AG09309 (cell line): ENCODE data around the gene TAF4B.
"Not testable (repeated sequence)": the region's sequence is repeated elsewhere in the genome, so short reads cannot be mapped to it uniquely, and the experiment has no call there.

Experiments
- DNase-seq: peaks from one replicate; pipeline ENCODE4 v3.0.0-alpha.2; 2010; ENCODE audit warnings: low read depth
- H3K4me3 ChIP-seq: 2 replicates; pipeline ENCODE4 v1.5.1; 2011; ENCODE audit warnings: mild to moderate bottlenecking, low read depth, low read length, moderate library complexity; ENCODE audit not compliant: control insufficient read depth
- TF ChIP-seq, protein P1 (sequence below): IDR thresholded peaks from 2 replicates; pipeline ENCODE4 v1.5.1; 2011; ENCODE audit warnings: mild to moderate bottlenecking, low read depth, low read length, inconsistent platforms; ENCODE audit not compliant: insufficient read depth, control insufficient read depth; ENCODE audit errors: missing control alignments

Gene TAF4B

DNA sequence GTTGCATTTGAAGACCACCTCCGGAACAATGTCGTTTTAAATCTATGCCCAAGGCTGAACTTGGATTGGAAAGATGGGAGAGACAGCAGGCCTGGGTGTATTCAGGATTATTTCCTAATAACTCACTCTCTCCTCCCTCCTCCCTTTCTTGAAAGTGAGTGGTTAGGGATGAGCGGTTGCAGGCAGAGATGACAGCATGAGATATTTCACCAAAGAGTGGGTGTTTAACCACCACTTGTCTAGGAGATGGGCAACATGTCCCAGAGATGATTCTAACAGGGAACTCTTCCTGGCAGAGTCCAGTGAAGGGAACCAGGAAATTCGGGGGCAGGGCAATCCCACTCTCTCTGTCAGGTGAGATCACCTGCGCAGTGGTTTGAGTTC is 198.9 kb downstream of the TAF4B start:
- DNase-seq: no peak
- H3K4me3 ChIP-seq: no peak overlapping the region
- TF ChIP-seq, protein P1, sequence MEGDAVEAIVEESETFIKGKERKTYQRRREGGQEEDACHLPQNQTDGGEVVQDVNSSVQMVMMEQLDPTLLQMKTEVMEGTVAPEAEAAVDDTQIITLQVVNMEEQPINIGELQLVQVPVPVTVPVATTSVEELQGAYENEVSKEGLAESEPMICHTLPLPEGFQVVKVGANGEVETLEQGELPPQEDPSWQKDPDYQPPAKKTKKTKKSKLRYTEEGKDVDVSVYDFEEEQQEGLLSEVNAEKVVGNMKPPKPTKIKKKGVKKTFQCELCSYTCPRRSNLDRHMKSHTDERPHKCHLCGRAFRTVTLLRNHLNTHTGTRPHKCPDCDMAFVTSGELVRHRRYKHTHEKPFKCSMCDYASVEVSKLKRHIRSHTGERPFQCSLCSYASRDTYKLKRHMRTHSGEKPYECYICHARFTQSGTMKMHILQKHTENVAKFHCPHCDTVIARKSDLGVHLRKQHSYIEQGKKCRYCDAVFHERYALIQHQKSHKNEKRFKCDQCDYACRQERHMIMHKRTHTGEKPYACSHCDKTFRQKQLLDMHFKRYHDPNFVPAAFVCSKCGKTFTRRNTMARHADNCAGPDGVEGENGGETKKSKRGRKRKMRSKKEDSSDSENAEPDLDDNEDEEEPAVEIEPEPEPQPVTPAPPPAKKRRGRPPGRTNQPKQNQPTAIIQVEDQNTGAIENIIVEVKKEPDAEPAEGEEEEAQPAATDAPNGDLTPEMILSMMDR: no peak

DNA sequence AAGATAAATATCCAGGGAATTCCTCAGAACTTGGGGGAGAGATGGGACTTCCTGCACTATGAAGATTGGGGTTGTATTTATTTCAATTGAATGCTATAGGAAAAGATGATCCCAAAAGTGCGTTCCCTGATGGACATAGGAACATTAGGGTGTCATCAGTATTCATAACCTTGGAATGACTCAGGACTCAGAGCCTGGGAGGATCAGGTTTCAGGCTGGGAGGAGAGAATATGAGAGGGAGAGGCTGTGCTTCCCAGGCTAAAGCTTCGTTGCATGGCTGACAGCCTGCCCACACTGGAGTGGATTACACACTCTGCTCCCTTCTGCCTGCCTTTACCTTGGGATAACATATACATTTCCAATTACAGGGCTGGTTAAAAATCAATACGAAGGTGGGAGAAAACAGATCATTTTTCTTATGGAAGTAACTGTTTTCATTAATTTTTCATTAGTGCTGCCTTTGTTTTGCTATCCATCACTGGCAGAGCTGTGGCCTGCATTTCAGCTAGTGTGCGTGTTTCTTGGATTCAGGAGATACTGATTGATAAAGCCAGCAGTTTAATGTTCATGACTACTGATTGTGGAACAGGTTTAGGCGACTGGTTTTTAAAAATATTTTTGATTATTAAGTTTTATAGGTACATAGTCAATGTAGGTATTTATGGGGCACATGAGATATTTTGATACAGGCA is 203.4 kb downstream of the TAF4B start:
- TF ChIP-seq, protein P1: no peak
- DNase-seq: peak; percentile 62
- no peak overlapping the region for H3K4me3 ChIP-seq

DNA sequence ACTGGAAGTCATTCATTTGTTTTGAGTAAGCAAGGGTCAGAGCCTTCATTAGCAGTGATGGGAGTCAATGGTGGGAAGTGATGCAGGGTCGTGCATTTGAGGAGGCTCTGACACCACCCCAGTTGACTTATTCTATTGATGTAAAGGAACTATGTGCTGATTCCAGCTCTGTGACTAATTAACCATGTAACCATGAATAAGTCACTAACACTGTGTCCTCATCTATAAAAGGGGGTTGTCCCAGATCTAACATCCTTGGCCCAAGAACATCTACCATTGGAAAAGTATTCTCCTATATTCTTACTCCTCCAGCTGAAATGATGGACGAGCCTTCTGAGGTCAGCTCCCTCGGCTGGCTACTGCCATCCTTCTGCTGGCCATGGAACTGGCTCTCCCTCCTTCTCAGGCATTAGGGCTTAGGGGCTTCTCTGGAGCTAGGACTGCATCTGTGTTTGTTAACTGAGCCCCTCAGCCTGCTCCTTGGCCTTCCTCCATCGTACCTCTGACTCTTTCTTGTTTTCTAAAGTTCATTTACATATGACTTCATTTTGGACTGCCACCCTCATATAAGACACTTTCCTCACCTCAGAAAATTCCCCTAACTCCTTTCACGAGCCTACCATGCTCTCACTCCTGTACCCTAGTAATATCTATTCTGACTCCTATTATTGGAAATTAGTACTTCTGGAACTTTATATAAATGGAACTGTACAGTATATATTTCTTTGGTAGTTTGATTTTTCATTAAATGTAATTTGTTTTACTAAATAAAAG is 206.6 kb downstream of the TAF4B start:
- DNase-seq: no peak
- TF ChIP-seq, protein P1: no peak
- H3K4me3 ChIP-seq: no peak overlapping the region

DNA sequence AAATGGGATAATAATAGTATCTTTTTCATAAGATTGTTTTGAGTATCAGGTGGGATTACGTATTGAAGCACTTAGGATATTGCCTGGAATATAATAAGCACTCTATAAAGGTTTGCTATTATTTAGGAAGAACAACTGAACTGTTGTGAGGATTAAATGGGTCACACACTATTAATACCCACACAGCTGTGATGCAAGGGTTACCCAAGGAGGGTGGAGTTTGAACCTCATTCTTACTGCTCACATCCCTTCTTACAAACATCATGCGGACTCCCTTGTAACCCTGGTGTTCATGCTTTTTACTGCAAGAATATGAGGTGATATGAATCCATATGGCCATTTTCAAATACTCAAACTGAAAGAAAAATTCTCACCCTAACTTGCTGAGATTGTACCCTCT is 208.6 kb downstream of the TAF4B start:
- no peak for DNase-seq
- H3K4me3 ChIP-seq: no peak overlapping the region

DNA sequence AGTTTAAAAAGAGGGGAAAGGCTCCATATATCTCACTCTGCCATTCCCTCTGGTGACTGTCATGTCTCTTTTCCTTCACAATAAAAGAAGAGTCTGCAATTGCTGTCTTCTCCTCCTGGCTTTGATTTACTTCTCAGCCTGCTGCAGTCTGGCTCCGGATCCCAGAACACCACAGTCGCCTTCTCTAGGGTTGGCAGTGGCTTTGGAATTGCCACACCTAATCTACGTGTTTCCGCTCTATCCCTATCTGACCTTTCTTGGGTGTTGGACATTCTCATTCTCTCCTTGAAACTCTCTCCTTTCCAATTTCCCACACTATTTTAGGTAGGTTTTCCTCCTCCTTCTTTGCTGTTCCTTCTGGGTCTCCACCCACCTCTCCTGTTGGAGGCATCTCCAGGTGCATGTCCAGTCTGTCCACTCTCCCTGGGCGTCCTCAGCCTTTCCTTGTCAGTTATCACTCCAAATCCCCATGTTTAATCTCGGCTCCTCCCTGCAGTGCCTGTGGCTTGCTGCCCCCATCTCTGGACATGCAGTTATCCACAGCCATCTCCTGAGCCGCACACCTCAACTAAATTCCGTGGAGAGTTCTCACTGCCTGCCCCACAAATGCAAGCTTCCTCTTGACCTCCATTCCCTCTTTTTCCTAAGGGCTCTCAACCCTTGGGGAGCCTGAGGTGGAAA is 209.3 kb downstream of the TAF4B start:
- DNase-seq: no peak
- no peak overlapping the region for H3K4me3 ChIP-seq
- TF ChIP-seq, protein P1: no peak

More for the DNA sequence above, 208.6 kb downstream of the TAF4B start:
- TF ChIP-seq, protein P1: no peak

DNA sequence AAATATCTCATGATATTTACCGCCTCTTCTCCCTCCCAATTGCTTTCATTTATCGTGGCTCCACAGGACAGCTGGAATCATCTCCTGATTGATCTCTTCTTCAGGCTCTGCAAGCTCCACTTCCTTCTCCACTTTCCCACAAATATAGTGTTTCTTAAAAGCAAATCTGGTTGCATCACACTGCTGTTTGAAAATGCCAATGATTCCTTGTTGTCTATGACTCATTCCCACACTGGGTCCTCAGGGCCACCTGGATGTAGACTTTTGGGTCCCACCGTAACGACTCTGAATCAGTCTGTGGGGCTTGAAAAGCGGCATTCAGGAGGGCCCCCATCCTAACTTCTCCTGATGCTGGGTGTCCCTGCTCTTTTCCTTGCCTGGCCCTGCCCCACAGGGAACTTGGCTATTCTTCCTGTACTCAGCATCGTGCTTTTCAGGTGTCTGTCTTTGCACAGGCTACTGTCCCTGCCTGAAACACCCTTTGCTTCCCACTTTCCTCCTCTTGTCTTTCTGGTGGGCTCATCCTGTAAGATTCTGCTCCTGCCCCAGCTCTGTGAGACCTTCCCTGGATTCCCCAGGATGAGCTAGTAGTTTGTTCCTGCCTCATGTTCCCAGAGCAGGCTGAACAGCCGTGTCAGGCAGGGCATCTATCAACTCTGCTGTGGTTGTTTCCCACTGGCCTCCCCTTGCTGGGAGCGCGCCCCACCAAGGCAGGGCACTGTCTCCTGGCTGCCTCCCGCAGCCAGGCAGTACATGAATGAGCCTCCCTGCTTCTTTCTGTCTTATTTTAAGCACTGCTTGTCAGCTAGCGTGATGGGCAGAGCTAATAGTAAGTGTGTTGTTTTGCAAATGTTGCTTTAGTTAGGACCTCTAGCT is 210.2 kb downstream of the TAF4B start:
- no peak overlapping the region for H3K4me3 ChIP-seq
- peak; percentile 66 for DNase-seq
- TF ChIP-seq, protein P1: no peak

DNA sequence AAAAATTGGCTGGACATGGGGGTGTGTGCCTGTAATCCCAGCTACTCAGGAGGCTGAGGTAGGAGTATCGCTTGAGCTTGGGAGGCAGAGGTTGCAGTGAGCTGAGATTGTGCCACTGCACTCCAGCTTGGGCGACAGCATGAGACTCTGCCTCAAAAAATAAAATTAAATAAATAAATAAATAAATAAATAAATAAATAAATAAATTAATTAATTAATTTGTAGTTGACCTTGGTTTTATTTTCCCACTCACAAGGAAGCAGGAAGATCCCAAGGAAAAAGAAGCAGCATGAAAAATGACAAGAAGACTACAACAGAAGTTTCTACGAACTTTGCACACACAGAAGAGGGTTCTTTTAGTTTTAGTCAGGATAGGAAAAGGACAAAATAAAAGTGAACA is 211.4 kb downstream of the TAF4B start:
- not testable (repeated sequence) for H3K4me3 ChIP-seq, DNase-seq
